ENCODE measurements around the gene COL11A2. TPM values are rescaled to one million over a fixed set of nuclear protein-coding genes. Genes with fewer than 3 reads are reported as not detected.

COL11A2 gene
- total RNA-seq, 4 donors from 2014 or later, result under 0.01 to 2.6 (median 1.0) TPM

GRCh38 chr6:33165581-33166258 lies 26.5 kb downstream of the COL11A2 start:
- no peaks in the 10 kb centered on the region for H3K9me3 ChIP-seq
- no peaks in the 10 kb centered on the region for H3K27me3 ChIP-seq
- TF ChIP-seq POLR2A (IDR thresholded peaks at IDR 0.05) (no peak), CTCF (IDR thresholded peaks at IDR 0.05) (no peak)
- peaks cover 0 to 5% of the 10 kb centered on the region in 2 donors for H3K4me1 ChIP-seq
- H3K27ac ChIP-seq, result no peak overlapping the region
- no peak for DNase-seq
- no peaks in the 10 kb centered on the region for H3K36me3 ChIP-seq
- intact Hi-C loops (cut with DNase I; ENCODE audit: low total_unique reads), result no loop called here
- no peak overlapping the region for H3K4me3 ChIP-seq

- H3K27me3 ChIP-seq, result no peaks in the 10 kb centered on the region
- no peak overlapping the region for H3K4me3 ChIP-seq
- intact Hi-C loops (cut with DNase I; ENCODE audit: low total_unique reads), result loop anchor here (5.0 kb wide), 1 partner anchor 82 kb away; no protein-coding TSS in a partner anchor
- TF ChIP-seq POLR2A (IDR thresholded peaks at IDR 0.05) (no peak), CTCF (IDR thresholded peaks at IDR 0.05) (no peak)
- no peaks in the 10 kb centered on the region for H3K36me3 ChIP-seq
- no peak overlapping the region for H3K27ac ChIP-seq
- H3K4me1 ChIP-seq, result peaks cover 0 to 6% of the 10 kb centered on the region in 2 donors
- no peaks in the 10 kb centered on the region for H3K9me3 ChIP-seq
- DNase-seq, result no peak
These were observed 27.4 kb downstream of the COL11A2 start for GRCh38 chr6:33164665-33165373.

- no peaks in the 10 kb centered on the region for H3K36me3 ChIP-seq
- no peak overlapping the region for H3K27ac ChIP-seq
- H3K4me1 ChIP-seq, result peaks cover 0 to 6% of the 10 kb centered on the region in 2 donors
- no peaks in the 10 kb centered on the region for H3K27me3 ChIP-seq
- H3K4me3 ChIP-seq, result no peak overlapping the region
- intact Hi-C loops (cut with DNase I; ENCODE audit: low total_unique reads), result loop anchor here (5.0 kb wide), 1 partner anchor 83 kb away; no protein-coding TSS in a partner anchor
- TF ChIP-seq CTCF (IDR thresholded peaks at IDR 0.05), result no peak
- TF ChIP-seq POLR2A (IDR thresholded peaks at IDR 0.05), result no peak
- no peaks in the 10 kb centered on the region for H3K9me3 ChIP-seq
- no peak for DNase-seq
These were observed 28.1 kb downstream of the COL11A2 start for GRCh38 chr6:33164176-33164575.

- no peak for DNase-seq
- H3K27me3 ChIP-seq, result no peaks in the 10 kb centered on the region
- H3K36me3 ChIP-seq, result no peaks in the 10 kb centered on the region
- no peak overlapping the region for H3K4me3 ChIP-seq
- peaks cover 0 to 6% of the 10 kb centered on the region in 2 donors for H3K4me1 ChIP-seq
- no peak overlapping the region for H3K27ac ChIP-seq
- intact Hi-C loops (cut with DNase I; ENCODE audit: low total_unique reads), result loop anchor here (5.0 kb wide), 1 partner anchor 84 kb away; no protein-coding TSS in a partner anchor
- TF ChIP-seq CTCF (IDR thresholded peaks at IDR 0.05), result no peak
- TF ChIP-seq POLR2A (IDR thresholded peaks at IDR 0.05), result no peak
- no peaks in the 10 kb centered on the region for H3K9me3 ChIP-seq
These were observed 28.7 kb downstream of the COL11A2 start for GRCh38 chr6:33163540-33163939.
